ENCODE measurements around the gene TMEM63A. TPM values are rescaled to one million over a fixed set of nuclear protein-coding genes. Genes with fewer than 3 reads are reported as not detected.

The TMEM63A gene
- total and polyA plus RNA-seq, 4 experiments from 2014 or later = 46.2 to 507 (median 278) TPM

DNA sequence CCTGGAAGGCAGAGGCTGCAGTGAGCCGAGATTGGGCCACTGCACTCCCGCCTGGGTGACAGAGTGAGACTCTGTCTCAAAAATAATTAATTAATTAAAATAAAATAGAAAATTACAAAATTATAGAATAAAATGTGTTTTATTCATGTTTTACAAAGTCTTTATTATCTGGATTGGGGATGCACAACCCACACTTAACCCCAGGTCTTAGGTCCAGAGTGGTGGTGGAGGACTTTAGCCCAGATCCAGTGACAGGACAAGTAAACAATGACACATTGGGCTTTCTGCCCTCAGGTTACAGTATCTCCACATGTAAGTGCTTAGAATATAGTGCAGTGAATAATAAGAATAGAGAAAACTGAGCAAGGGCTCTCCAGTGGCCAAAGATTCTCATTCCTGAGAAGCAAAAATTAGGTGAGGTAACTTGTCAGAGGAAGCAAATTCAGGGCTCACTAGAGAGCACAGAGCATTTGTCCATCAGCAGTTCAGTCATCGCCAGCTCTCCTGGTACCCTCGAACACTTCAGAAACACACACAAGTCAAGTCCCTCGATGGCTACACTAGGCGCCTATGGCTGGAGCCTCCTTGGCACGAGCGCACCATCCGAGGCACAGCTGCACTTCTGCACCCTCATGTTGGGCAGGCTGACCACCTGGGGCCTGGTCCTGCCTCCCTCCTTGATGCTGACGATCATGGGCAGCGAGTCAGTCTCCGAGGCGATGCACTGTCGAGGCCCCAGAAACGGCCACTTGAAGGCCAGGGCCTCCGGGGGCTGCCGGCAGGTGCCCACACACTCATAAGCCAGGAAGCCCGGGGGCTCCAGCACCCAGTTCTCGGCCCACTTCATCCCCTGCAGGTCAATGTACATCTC is 4.2 kb upstream of the TMEM63A start:
- no peaks in the 10 kb centered on the region for H3K9me3 Mint-ChIP-seq
- Histone ChIP-seq H3K9me3 (ENCODE audit: control insufficient read depth in 1 of 2, low read length in 2 of 2) (no peaks in the 10 kb centered on the region), H3K36me3 (ENCODE audit: insufficient read depth, low read length) (no peaks in the 10 kb centered on the region), H3K4me3 (ENCODE audit: low read length in 2 of 2) (no peak overlapping the region), H3K27me3 (ENCODE audit: insufficient read depth, low read length) (no peaks in the 10 kb centered on the region), H3K27ac (ENCODE audit: low read depth, low read length) (no peak overlapping the region), H3K4me1 (ENCODE audit: insufficient read depth, low read length) (peaks cover 18% of the 10 kb centered on the region)
- H3K36me3 Mint-ChIP-seq = peaks cover 0 to 4% of the 10 kb centered on the region in 2 donors
- intact Hi-C loops (cut with micrococcal nuclease) = no loop called here
- H3K4me1 Mint-ChIP-seq = peaks cover 7 to 26% (median 16%) of the 10 kb centered on the region in 4 donors
- no peak for DNase-seq
- no peak overlapping the region for H3K4me3 Mint-ChIP-seq
- no peak overlapping the region for H3K27ac Mint-ChIP-seq
- H3K27me3 Mint-ChIP-seq = no peaks in the 10 kb centered on the region
- ChIA-PET CTCF (ENCODE audit: partially characterized antibody) (interaction anchor here (1.2 to 13.2 kb wide), 2 partner anchors 17 to 109 kb away, joined by 3 to 294 read pairs; partner anchors contain the start of gene SRP9), POLR2A (ENCODE audit: partially characterized antibody) (interaction anchor here (0.9 to 17.9 kb wide), 2 partner anchors 9 to 15 kb away, joined by 3 to 730 read pairs; no protein-coding TSS in a partner anchor)

DNA sequence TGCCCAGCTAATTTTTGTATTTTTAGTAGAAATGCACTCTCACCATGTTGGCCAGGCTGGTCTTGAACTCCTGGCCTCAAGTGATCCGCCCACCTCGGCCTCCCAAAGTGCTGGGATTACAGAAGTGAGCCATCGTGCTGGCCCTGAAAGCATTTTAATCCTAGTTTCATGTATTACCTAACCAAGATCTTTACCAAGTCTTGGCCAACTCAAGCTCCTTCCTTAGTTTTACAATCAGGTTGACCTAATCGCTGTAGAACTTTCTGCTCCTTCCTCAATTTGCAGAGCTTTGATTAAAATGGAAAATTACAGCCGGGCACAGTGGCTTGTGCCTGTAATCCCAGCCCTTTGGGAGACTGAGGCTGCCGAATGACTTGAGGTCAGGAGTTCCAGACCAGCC is 3.2 kb upstream of the TMEM63A start:
- no peak overlapping the region for H3K27ac Mint-ChIP-seq
- CTCF ChIA-PET (ENCODE audit: partially characterized antibody) = interaction anchor here (13.2 kb wide), 1 partner anchor 18 kb away, joined by 294 read pairs; no protein-coding TSS in a partner anchor
- no peaks in the 10 kb centered on the region for H3K36me3 ChIP-seq (ENCODE audit: insufficient read depth, low read length)
- DNase-seq = no peak
- H3K4me3 ChIP-seq (ENCODE audit: low read length in 2 of 2) = no peak overlapping the region
- no peak overlapping the region for H3K27ac ChIP-seq (ENCODE audit: low read depth, low read length)
- peaks cover 15% of the 10 kb centered on the region for H3K4me1 ChIP-seq (ENCODE audit: insufficient read depth, low read length)
- H3K9me3 Mint-ChIP-seq = no peaks in the 10 kb centered on the region
- POLR2A ChIA-PET (ENCODE audit: partially characterized antibody) = interaction anchor here (17.9 kb wide), 1 partner anchor 16 kb away, joined by 730 read pairs; no protein-coding TSS in a partner anchor
- no peaks in the 10 kb centered on the region for H3K9me3 ChIP-seq (ENCODE audit: control insufficient read depth in 1 of 2, low read length in 2 of 2)
- H3K4me3 Mint-ChIP-seq = peak overlapping the region in 1 of 8 donors; percentile 20
- peaks cover 8 to 32% (median 17%) of the 10 kb centered on the region in 4 donors for H3K4me1 Mint-ChIP-seq
- intact Hi-C loops (cut with micrococcal nuclease) = no loop called here
- H3K36me3 Mint-ChIP-seq = peaks cover 0 to 13% of the 10 kb centered on the region in 2 donors
- no peaks in the 10 kb centered on the region for H3K27me3 Mint-ChIP-seq
- H3K27me3 ChIP-seq (ENCODE audit: insufficient read depth, low read length) = no peaks in the 10 kb centered on the region

DNA sequence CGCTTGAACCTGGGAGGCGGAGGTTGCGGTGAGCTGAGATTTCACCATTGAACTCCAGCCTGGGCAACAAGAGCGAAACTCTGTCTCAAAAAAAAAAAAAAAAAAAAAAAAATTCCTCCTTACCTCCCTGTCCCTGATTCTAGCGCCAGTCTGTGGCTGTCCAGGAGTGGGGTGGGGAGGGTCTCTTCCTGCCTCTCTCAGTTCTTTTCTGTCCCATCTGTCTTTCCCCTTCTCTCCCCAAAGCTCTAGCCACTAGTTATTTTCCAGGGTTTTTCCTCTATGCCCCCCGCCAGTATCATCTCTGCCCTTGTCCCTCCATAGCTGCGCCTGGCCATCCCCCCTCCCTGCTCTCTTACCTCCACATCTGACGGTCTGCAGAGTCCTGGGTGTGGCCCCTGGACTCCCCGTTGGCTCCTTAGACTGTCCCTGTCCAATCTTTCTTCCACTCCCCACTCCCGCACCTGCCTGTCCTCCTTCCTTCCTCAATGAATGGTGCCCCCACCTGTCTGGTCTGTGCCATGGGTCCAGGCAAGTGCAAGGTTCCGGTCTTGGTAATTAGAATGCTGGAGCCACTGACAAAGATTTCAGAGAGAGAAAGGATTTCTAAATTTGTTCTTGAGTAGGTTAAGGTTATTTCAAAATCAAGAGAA is 1.6 kb upstream of the TMEM63A start:
- peaks cover 23 to 41% (median 31%) of the 10 kb centered on the region in 4 donors for H3K4me1 Mint-ChIP-seq
- H3K27ac Mint-ChIP-seq = peak overlapping the region; percentile 48 to 97 (median 80)
- Histone ChIP-seq H3K4me3 (ENCODE audit: low read length in 2 of 2) (no peak overlapping the region), H3K36me3 (ENCODE audit: insufficient read depth, low read length) (peaks cover 10% of the 10 kb centered on the region), H3K27ac (ENCODE audit: low read depth, low read length) (no peak overlapping the region), H3K4me1 (ENCODE audit: insufficient read depth, low read length) (peaks cover 31% of the 10 kb centered on the region), H3K27me3 (ENCODE audit: insufficient read depth, low read length) (no peaks in the 10 kb centered on the region), H3K9me3 (ENCODE audit: control insufficient read depth in 1 of 2, low read length in 2 of 2) (no peaks in the 10 kb centered on the region)
- no peaks in the 10 kb centered on the region for H3K27me3 Mint-ChIP-seq
- intact Hi-C loops (cut with micrococcal nuclease) = loop anchor here (1.0 to 5.0 kb wide), 3 partner anchors 41 to 179 kb away; partner anchors contain the start of genes H3-3A and SRP9
- peak overlapping the region; percentile 92 to 99 (median 98) for H3K4me3 Mint-ChIP-seq
- ChIA-PET CTCF (ENCODE audit: partially characterized antibody) (interaction anchor here (0.7 to 13.2 kb wide), 8 partner anchors 8 to 40 kb away, joined by 3 to 294 read pairs (median 12); no protein-coding TSS in a partner anchor), POLR2A (ENCODE audit: partially characterized antibody) (interaction anchor here (0.7 to 17.9 kb wide), 14 partner anchors 12 to 995 kb away, joined by 4 to 730 read pairs (median 30); partner anchors contain the start of genes H3-3A, LBR, PYCR2 and SDE2)
- H3K9me3 Mint-ChIP-seq = no peaks in the 10 kb centered on the region
- peaks cover 7 to 24% of the 10 kb centered on the region in 2 donors for H3K36me3 Mint-ChIP-seq
- no peak for DNase-seq

DNA sequence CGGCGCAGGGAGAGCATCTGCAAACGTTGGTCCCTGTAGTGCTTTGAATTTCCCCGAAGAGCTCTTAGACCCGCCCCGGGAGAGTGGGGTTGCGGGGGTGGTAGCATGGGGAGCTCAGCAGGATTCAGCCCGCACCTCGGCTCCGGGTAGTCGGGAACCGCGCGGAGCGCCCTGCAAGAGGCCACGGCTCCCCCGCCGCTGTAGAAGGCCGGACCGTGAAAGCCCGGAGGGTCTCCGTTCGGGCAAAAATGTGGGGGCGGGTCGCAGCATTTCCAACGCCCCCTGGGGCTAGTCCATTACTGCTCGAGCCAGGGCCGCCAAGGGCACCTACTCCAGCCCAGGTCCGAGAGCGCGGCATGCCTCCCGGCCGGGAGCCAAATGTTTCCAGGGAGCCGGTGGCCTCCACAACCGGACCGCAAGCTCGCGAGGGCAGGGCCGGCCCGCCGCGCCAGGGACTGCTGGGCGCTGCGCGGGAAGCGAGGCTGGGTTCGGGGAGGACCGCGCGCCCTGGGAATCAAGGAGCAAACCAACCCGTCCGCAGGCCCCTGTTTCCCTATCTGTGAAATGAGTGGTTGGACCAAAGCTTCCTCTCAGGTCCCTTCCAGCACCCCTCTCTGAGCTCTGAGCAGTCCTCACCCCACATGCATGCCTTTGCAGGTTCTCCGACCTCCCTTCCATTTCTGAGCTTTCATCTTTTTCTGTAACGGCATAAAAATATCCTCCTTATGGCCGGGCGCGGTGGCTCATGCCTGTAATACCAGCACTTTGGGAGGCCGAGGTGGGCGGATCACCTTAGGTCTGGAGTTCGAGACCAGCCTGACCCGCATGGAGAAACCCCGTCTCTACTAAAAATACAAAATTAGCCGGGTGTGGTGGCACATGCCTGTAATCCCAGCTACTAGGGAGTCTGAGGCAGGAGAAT is 775 bp upstream of the TMEM63A start:
- Histone ChIP-seq H3K9me3 (ENCODE audit: control insufficient read depth in 1 of 2, low read length in 2 of 2) (no peaks in the 10 kb centered on the region), H3K4me3 (ENCODE audit: low read length in 2 of 2) (peak overlapping the region; percentile 89 to 98), H3K4me1 (ENCODE audit: insufficient read depth, low read length) (peaks cover 39% of the 10 kb centered on the region), H3K36me3 (ENCODE audit: insufficient read depth, low read length) (peaks cover 17% of the 10 kb centered on the region), H3K27me3 (ENCODE audit: insufficient read depth, low read length) (no peaks in the 10 kb centered on the region), H3K27ac (ENCODE audit: low read depth, low read length) (peak overlapping the region; percentile 84)
- Mint-ChIP-seq H3K27me3 (no peaks in the 10 kb centered on the region), H3K9me3 (no peaks in the 10 kb centered on the region), H3K36me3 (peaks cover 11 to 32% of the 10 kb centered on the region in 2 donors), H3K4me3 (peak overlapping the region; percentile 95 to 99 (median 98)), H3K4me1 (peaks cover 28 to 49% (median 37%) of the 10 kb centered on the region in 4 donors), H3K27ac (peak overlapping the region; percentile 92 to 97 (median 96))
- peak; percentile 27 to 51 (median 34) for DNase-seq
- ChIA-PET CTCF (ENCODE audit: partially characterized antibody) (interaction anchor here (0.7 to 13.2 kb wide), 11 partner anchors 9 to 422 kb away, joined by 3 to 294 read pairs (median 7); partner anchors contain the start of gene SRP9), POLR2A (ENCODE audit: partially characterized antibody) (interaction anchor here (0.6 to 17.9 kb wide), 26 partner anchors 11 to 996 kb away, joined by 3 to 730 read pairs (median 8); partner anchors contain the start of genes H3-3A, LBR, PARP1 and PYCR2)
- intact Hi-C loops (cut with micrococcal nuclease) = loop anchor here (1.0 to 5.0 kb wide), 4 partner anchors 14 to 179 kb away; partner anchors contain the start of genes H3-3A and SRP9

DNA sequence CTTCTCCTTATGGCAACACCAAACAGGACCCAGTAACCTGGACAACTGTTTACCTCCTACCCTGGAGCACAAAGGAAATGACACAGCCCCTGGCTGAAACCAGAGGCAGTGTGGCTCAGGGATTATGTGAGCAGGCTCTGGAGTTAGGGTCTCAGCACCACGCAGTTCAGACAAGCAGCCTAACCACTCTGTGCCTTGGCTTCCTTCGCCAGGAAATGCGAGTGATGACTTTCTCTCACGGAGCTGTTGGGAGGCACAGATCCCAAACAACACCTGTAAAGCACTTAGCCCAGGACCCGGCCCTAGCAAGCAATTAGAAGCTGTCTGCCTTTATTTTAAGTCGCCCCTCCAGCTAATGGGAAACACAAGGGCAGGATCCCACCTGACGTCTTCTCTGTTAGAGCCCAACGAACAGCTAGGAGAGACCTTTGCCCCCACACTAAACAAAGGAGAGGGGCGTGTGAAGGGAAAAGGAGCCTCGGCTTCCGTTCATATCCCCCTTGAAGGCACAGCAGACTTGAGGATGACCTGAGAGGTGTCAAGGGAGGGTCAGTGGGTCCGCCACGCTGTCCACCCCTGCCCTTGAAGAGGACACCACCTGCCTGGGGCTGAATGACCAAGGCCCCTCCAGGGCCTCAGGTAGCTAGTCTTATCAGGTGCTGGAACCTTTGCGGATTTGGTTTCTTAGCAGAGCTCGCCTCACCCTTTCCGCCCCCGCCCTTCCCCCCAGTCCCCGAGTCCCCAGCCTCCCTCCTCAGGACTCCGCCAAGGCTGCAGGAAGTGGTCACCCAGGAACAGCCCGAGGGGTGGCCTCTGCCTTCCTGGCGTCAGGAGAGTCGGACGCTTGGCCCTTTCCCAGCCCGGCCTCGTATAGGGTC is 860 bp downstream of the TMEM63A start:
- peak; percentile 45 to 72 (median 50) for DNase-seq
- POLR2A ChIA-PET (ENCODE audit: partially characterized antibody) = interaction anchor here (0.7 to 17.9 kb wide), 28 partner anchors 9 to 527 kb away, joined by 3 to 730 read pairs (median 8); partner anchors contain the start of genes EPHX1, H3-3A, LBR and PARP1
- CTCF ChIA-PET (ENCODE audit: partially characterized antibody) = interaction anchor here (0.7 to 13.2 kb wide), 10 partner anchors 11 to 104 kb away, joined by 3 to 294 read pairs (median 6); partner anchors contain the start of gene SRP9
- Mint-ChIP-seq H3K36me3 (peaks cover 22 to 47% of the 10 kb centered on the region in 2 donors), H3K4me3 (peak overlapping the region; percentile 95 to 99 (median 98)), H3K9me3 (no peaks in the 10 kb centered on the region), H3K27me3 (no peaks in the 10 kb centered on the region), H3K4me1 (peaks cover 41 to 65% (median 52%) of the 10 kb centered on the region in 4 donors), H3K27ac (peak overlapping the region; percentile 93 to 97 (median 96))
- peak overlapping the region; percentile 89 to 98 for H3K4me3 ChIP-seq (ENCODE audit: low read length in 2 of 2)
- H3K9me3 ChIP-seq (ENCODE audit: control insufficient read depth in 1 of 2, low read length in 2 of 2) = no peaks in the 10 kb centered on the region
- peaks cover 56% of the 10 kb centered on the region for H3K4me1 ChIP-seq (ENCODE audit: insufficient read depth, low read length)
- no peaks in the 10 kb centered on the region for H3K27me3 ChIP-seq (ENCODE audit: insufficient read depth, low read length)
- H3K27ac ChIP-seq (ENCODE audit: low read depth, low read length) = peak overlapping the region; percentile 84
- H3K36me3 ChIP-seq (ENCODE audit: insufficient read depth, low read length) = peaks cover 30% of the 10 kb centered on the region
- intact Hi-C loops (cut with micrococcal nuclease) = loop anchor here (1.0 to 5.0 kb wide), 4 partner anchors 15 to 181 kb away; partner anchors contain the start of gene H3-3A

Data from CD4-positive, alpha-beta memory T cell (primary cell).